Activated T-cell treated with anti-CD3 and anti-CD28 coated beads, Interleukin-2, amount 50 U/mL, for 48 hours (primary cell): Measurements from ENCODE around the gene ODR4.
"Not testable (repeated sequence)": the region's sequence is repeated elsewhere in the genome, so short reads cannot be mapped to it uniquely, and the experiment has no call there.

ENCODE experiments used
- DNase-seq, 2 experiments: peaks; one replicate each; pipeline ENCODE4 v3.0.0-alpha.2; 2020

The ODR4 gene

GRCh38 chr1:186424539-186424938, 48.9 kb downstream of the ODR4 start:
- DNase-seq: no peak

GRCh38 chr1:186426118-186426517, 50.5 kb downstream of the ODR4 start:
- no peak for DNase-seq

- no peak for DNase-seq
These were observed 53.4 kb downstream of the ODR4 start for GRCh38 chr1:186429017-186429416.

GRCh38 chr1:186435336-186435735, 59.7 kb downstream of the ODR4 start:
- no peak for DNase-seq

- no peak for DNase-seq
These were observed 62.9 kb downstream of the ODR4 start for GRCh38 chr1:186438567-186438966.

GRCh38 chr1:186440584-186440983, 64.9 kb downstream of the ODR4 start:
- no peak for DNase-seq

GRCh38 chr1:186442651-186443375, 67.2 kb downstream of the ODR4 start:
- no peak for DNase-seq

- no peak for DNase-seq
These were observed 68.0 kb downstream of the ODR4 start for GRCh38 chr1:186443638-186444037.

GRCh38 chr1:186446152-186446551, 70.5 kb downstream of the ODR4 start:
- DNase-seq: no peak

GRCh38 chr1:186454981-186455380, 79.3 kb downstream of the ODR4 start:
- DNase-seq: no peak

- no peak for DNase-seq
These were observed 81.2 kb downstream of the ODR4 start for GRCh38 chr1:186456729-186457255.

- not testable (repeated sequence) for DNase-seq
These were observed 83.5 kb downstream of the ODR4 start for GRCh38 chr1:186459161-186459560.

- no peak for DNase-seq
These were observed 85.4 kb downstream of the ODR4 start, which contains the start of gene PDC for GRCh38 chr1:186461014-186461413. Gene PDC, minus strand, starts transcription at chr1:186461114. Its CDS starts 11,655 bp downstream, at chr1:186449459.

GRCh38 chr1:186463511-186463910, 87.9 kb downstream of the ODR4 start:
- DNase-seq: no peak

GRCh38 chr1:186463926-186464325, 88.3 kb downstream of the ODR4 start:
- no peak for DNase-seq

GRCh38 chr1:186465491-186465890, 89.9 kb downstream of the ODR4 start:
- not testable (repeated sequence) for DNase-seq

GRCh38 chr1:186465946-186466345, 90.3 kb downstream of the ODR4 start:
- no peak for DNase-seq
